ENCODE data around the gene VIPR1.

- TF ChIP-seq CTCF (IDR thresholded peaks at IDR 0.05) (no peak), POLR2A (IDR thresholded peaks at IDR 0.05; ENCODE audit: low read depth) (no peak), POLR2AphosphoS5 (IDR thresholded peaks at IDR 0.05) (no peak), EP300 (IDR thresholded peaks at IDR 0.05) (no peak)
Observed at GRCh38 chr3:42518800-42519567, 16.5 kb downstream of the VIPR1 start.
